ENCODE measurements around the gene GNG4. TPM values are rescaled to one million over a fixed set of nuclear protein-coding genes. Genes with fewer than 3 reads are reported as not detected.

GNG4 gene
- total RNA-seq, 1 donor from 2014 or later = 0.60 TPM

DNA sequence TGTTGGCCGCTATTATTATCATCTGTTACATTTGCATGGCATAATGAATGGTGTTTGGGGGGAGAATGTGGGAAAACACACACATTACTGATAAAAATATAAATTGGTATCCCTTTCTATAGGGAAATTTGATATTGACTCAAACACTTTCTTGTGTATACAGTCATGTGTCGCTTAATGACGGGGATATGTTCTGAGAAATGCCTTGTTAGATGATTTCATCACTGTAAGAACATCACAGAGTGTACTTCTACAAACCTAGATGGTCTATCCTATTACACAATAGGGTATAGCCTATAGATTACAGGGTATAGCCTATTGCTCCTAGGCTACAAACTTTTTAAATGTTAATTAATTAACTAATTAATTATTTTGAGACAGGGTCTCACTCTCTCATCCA lies 78.1 kb downstream of the GNG4 start:
- Mint-ChIP-seq H3K27me3 (ENCODE audit: low read depth) (no peaks in the 10 kb centered on the region), H3K4me3 (ENCODE audit: unreplicated experiment) (no peak overlapping the region), H3K4me1 (ENCODE audit: low read depth) (no peaks in the 10 kb centered on the region), H3K9me3 (ENCODE audit: low read depth) (no peaks in the 10 kb centered on the region), H3K27ac (ENCODE audit: unreplicated experiment) (no peak overlapping the region), H3K36me3 (ENCODE audit: low read depth) (no peaks in the 10 kb centered on the region)
- DNase-seq (ENCODE audit: low spot score) = no peak
- TF ChIP-seq, protein P1, sequence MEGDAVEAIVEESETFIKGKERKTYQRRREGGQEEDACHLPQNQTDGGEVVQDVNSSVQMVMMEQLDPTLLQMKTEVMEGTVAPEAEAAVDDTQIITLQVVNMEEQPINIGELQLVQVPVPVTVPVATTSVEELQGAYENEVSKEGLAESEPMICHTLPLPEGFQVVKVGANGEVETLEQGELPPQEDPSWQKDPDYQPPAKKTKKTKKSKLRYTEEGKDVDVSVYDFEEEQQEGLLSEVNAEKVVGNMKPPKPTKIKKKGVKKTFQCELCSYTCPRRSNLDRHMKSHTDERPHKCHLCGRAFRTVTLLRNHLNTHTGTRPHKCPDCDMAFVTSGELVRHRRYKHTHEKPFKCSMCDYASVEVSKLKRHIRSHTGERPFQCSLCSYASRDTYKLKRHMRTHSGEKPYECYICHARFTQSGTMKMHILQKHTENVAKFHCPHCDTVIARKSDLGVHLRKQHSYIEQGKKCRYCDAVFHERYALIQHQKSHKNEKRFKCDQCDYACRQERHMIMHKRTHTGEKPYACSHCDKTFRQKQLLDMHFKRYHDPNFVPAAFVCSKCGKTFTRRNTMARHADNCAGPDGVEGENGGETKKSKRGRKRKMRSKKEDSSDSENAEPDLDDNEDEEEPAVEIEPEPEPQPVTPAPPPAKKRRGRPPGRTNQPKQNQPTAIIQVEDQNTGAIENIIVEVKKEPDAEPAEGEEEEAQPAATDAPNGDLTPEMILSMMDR (IDR thresholded peaks at IDR 0.05) = no peak

DNA sequence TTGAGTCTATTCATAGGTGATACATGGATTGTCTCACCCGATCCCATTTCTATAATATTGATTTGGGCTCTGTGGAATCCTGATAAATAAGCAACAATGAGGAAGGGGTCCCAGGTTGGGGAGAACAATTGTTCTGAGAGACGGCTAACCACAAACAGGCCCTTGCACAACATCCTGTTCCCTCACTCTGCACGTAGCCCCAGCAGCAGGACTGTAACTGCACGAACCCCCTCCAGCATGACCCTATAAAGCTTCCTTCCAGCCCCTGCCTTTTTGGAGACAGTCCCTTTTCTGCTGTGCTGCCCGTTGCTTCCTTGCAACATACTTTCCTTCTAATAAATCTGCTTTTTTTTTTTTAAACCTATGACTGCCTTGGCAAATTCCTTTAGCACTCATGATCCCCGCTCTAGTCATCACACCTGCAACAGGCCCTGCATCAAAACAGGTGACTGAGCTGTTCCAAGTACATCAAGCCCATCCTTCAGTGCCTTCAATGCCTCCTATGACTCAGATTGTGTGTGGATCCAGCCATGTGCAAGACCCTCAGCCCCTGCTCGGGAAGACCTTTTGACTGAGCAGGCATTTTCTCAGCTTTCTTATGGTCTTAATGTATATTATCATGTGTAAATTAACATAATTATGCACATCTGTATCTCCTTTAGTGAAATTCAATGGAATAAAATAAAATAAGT lies 81.6 kb downstream of the GNG4 start:
- TF ChIP-seq, protein P1 (IDR thresholded peaks at IDR 0.05) = no peak
- no peak overlapping the region for H3K4me3 Mint-ChIP-seq (ENCODE audit: unreplicated experiment)
- no peaks in the 10 kb centered on the region for H3K27me3 Mint-ChIP-seq (ENCODE audit: low read depth)

DNA sequence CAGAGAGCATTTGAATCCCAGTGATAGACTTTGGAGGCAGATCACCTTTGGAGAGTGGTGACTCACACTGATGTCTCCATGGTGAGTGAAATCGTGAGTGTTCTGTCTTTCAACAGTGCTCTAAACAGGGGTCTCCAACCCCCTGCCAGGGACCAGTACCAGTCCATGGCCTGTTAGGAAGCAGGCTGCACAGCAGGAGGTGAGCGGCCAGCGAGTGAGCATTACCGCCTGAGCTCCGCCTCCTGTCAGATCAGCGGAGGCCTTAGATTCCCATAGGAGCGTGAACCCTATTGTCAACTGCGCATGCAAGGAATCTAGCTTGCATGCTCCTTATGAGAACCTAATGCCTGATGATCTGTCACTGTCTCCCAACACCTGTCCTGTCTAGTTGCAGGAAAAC lies 83.5 kb downstream of the GNG4 start:
- H3K4me1 Mint-ChIP-seq (ENCODE audit: low read depth) = no peaks in the 10 kb centered on the region
- H3K36me3 Mint-ChIP-seq (ENCODE audit: low read depth) = no peaks in the 10 kb centered on the region
- no peak overlapping the region for H3K4me3 Mint-ChIP-seq (ENCODE audit: unreplicated experiment)
- no peak overlapping the region for H3K27ac Mint-ChIP-seq (ENCODE audit: unreplicated experiment)
- H3K27me3 Mint-ChIP-seq (ENCODE audit: low read depth) = no peaks in the 10 kb centered on the region
- peaks cover 3% of the 10 kb centered on the region for H3K9me3 Mint-ChIP-seq (ENCODE audit: low read depth)
- TF ChIP-seq, protein P1 (IDR thresholded peaks at IDR 0.05) = no peak
- no peak for DNase-seq (ENCODE audit: low spot score)

More for the DNA sequence above, 81.6 kb downstream of the GNG4 start:
- no peak for DNase-seq (ENCODE audit: low spot score)
- no peaks in the 10 kb centered on the region for H3K9me3 Mint-ChIP-seq (ENCODE audit: low read depth)
- no peaks in the 10 kb centered on the region for H3K36me3 Mint-ChIP-seq (ENCODE audit: low read depth)
- no peaks in the 10 kb centered on the region for H3K4me1 Mint-ChIP-seq (ENCODE audit: low read depth)
- no peak overlapping the region for H3K27ac Mint-ChIP-seq (ENCODE audit: unreplicated experiment)

DNA sequence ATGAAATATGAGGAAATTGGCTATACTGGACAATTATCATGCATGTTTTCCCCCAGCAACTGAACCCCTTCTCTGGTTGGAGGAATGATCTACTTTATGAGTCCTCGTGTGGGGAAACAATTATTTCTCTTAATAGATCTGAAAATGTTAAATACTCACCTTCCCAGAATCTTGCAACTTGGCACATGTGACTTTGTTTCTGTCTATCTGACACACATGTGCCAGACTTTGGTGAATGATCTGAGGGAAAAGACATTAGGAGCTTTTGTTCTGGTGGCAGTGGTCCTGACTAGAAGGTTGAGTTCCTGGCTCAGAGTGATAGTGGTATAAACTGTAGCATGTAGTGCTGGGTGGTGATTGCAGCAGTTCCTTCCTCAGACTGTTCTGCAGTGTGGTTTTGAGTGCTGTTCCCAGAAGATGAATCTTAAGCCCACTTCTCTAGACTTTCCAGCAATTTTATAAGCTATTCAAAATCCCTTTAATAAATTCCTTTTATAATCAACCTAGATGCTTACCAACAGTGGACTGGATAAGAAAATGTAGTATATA lies 86.0 kb downstream of the GNG4 start:
- H3K4me3 Mint-ChIP-seq (ENCODE audit: unreplicated experiment) = no peak overlapping the region
- no peak for DNase-seq (ENCODE audit: low spot score)
- TF ChIP-seq, protein P1 (IDR thresholded peaks at IDR 0.05) = no peak

DNA sequence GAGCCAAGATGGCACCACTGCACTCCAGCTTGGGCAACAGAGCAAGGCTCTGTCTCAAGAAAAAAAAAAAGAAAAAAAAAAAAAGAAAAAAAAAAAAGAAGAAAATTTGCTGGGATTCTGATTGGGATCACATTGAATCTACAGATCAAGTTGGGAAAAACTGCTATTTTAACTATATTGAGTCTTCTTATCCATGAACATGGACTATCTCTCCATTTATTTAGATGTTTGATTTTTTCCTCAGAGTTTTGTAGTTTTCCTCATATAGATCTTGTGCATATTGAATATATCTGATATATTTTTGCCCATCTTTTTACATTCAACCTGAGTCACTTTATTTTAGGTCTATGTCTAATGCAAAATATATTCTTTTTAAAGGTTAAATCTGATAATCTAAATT lies 87.0 kb downstream of the GNG4 start:
- DNase-seq (ENCODE audit: low spot score) = no peak
- Mint-ChIP-seq H3K4me1 (ENCODE audit: low read depth) (no peaks in the 10 kb centered on the region), H3K27ac (ENCODE audit: unreplicated experiment) (no peak overlapping the region), H3K36me3 (ENCODE audit: low read depth) (no peaks in the 10 kb centered on the region), H3K9me3 (ENCODE audit: low read depth) (peaks cover 3% of the 10 kb centered on the region), H3K4me3 (ENCODE audit: unreplicated experiment) (no peak overlapping the region), H3K27me3 (ENCODE audit: low read depth) (no peaks in the 10 kb centered on the region)
- TF ChIP-seq, protein P1 (IDR thresholded peaks at IDR 0.05) = no peak

More for the DNA sequence above, 86.0 kb downstream of the GNG4 start:
- Mint-ChIP-seq H3K9me3 (ENCODE audit: low read depth) (peaks cover 3% of the 10 kb centered on the region), H3K27ac (ENCODE audit: unreplicated experiment) (no peak overlapping the region), H3K36me3 (ENCODE audit: low read depth) (no peaks in the 10 kb centered on the region), H3K4me1 (ENCODE audit: low read depth) (no peaks in the 10 kb centered on the region), H3K27me3 (ENCODE audit: low read depth) (no peaks in the 10 kb centered on the region)
